ENCODE measurements around the gene CDRT4. TPM values are rescaled to one million over a fixed set of nuclear protein-coding genes. Genes with fewer than 3 reads are reported as not detected.
"Not testable (repeated sequence)": the region's sequence is repeated elsewhere in the genome, so short reads cannot be mapped to it uniquely, and the experiment has no call there.

CDRT4 gene
- total RNA-seq, 3 donors from 2014 or later = 3.8 to 17.4 (median 7.0) TPM

GRCh38 chr17:15507896-15508295 lies 40.5 kb upstream of the CDRT4 start:
- Histone ChIP-seq H3K4me1 (no peaks in the 10 kb centered on the region), H3K4me3 (no peak overlapping the region), H3K36me3 (no peaks in the 10 kb centered on the region), H3K27me3 (no peaks in the 10 kb centered on the region), H3K9me3 (no peaks in the 10 kb centered on the region), H3K27ac (no peak overlapping the region)
- TF ChIP-seq POLR2AphosphoS5 (IDR thresholded peaks at IDR 0.05) (no peak), POLR2A (IDR thresholded peaks at IDR 0.05) (no peak), CTCF (IDR thresholded peaks at IDR 0.05) (no peak)
- DNase-seq (ENCODE audit: low spot score in 2 of 2) = no peak
- intact Hi-C loops (cut with DNase I; ENCODE audit: low total_unique reads) = loop anchor here (10.0 kb wide), 1 partner anchor 647 kb away; no protein-coding TSS in a partner anchor

- Histone ChIP-seq H3K4me1 (no peaks in the 10 kb centered on the region), H3K4me3 (no peak overlapping the region), H3K36me3 (no peaks in the 10 kb centered on the region), H3K27ac (no peak overlapping the region), H3K27me3 (no peaks in the 10 kb centered on the region), H3K9me3 (no peaks in the 10 kb centered on the region)
- TF ChIP-seq POLR2AphosphoS5 (IDR thresholded peaks at IDR 0.05) (no peak), POLR2A (IDR thresholded peaks at IDR 0.05) (no peak), CTCF (IDR thresholded peaks at IDR 0.05) (no peak)
- intact Hi-C loops (cut with DNase I; ENCODE audit: low total_unique reads) = loop anchor here (10.0 kb wide), 1 partner anchor 648 kb away; no protein-coding TSS in a partner anchor
- no peak for DNase-seq (ENCODE audit: low spot score in 2 of 2)
Measured at GRCh38 chr17:15507001-15507400, 39.6 kb upstream of the CDRT4 start.

GRCh38 chr17:15505708-15506107 lies 38.3 kb upstream of the CDRT4 start:
- H3K36me3 ChIP-seq; H3K27ac ChIP-seq; H3K9me3 ChIP-seq; DNase-seq (ENCODE audit: low spot score in 2 of 2); H3K27me3 ChIP-seq; H3K4me1 ChIP-seq; H3K4me3 ChIP-seq: not testable (repeated sequence)
- intact Hi-C loops (cut with DNase I; ENCODE audit: low total_unique reads) = loop anchor here (10.0 kb wide), 1 partner anchor 649 kb away; no protein-coding TSS in a partner anchor

- intact Hi-C loops (cut with DNase I; ENCODE audit: low total_unique reads) = loop anchor here (5.0 to 10.0 kb wide), 2 partner anchors 241 to 651 kb away; no protein-coding TSS in a partner anchor
- H3K27ac ChIP-seq = no peak overlapping the region
Measured at GRCh38 chr17:15503731-15504130, 36.3 kb upstream of the CDRT4 start.

GRCh38 chr17:15502369-15503112 lies 35.1 kb upstream of the CDRT4 start:
- Histone ChIP-seq H3K4me3 (peak overlapping the region; percentile 36 to 56 (median 44)), H3K27ac (peak overlapping the region; percentile 72 to 83), H3K4me1 (no peaks in the 10 kb centered on the region), H3K27me3 (no peaks in the 10 kb centered on the region), H3K36me3 (no peaks in the 10 kb centered on the region), H3K9me3 (no peaks in the 10 kb centered on the region)
- peak; percentile 89 to 90 for DNase-seq (ENCODE audit: low spot score in 2 of 2)
- TF ChIP-seq CTCF (IDR thresholded peaks at IDR 0.05) = peak; percentile 75 to 94 (median 89)
- TF ChIP-seq POLR2AphosphoS5 (IDR thresholded peaks at IDR 0.05) = peak in 1 of 3 donors; percentile 73
- no peak for TF ChIP-seq POLR2A (IDR thresholded peaks at IDR 0.05)
- intact Hi-C loops (cut with DNase I; ENCODE audit: low total_unique reads) = loop anchor here (5.0 to 10.0 kb wide), 2 partner anchors 240 to 652 kb away; no protein-coding TSS in a partner anchor

More at GRCh38 chr17:15503731-15504130, 36.3 kb upstream of the CDRT4 start:
- Histone ChIP-seq H3K27me3 (no peaks in the 10 kb centered on the region), H3K9me3 (no peaks in the 10 kb centered on the region), H3K4me1 (no peaks in the 10 kb centered on the region), H3K36me3 (no peaks in the 10 kb centered on the region), H3K4me3 (no peak overlapping the region)
- no peak for TF ChIP-seq CTCF (IDR thresholded peaks at IDR 0.05)
- no peak for TF ChIP-seq POLR2AphosphoS5 (IDR thresholded peaks at IDR 0.05)
- TF ChIP-seq POLR2A (IDR thresholded peaks at IDR 0.05) = no peak
- DNase-seq (ENCODE audit: low spot score in 2 of 2) = no peak
